K562 (cell line): ENCODE results near the gene NTPCR. TPM values are rescaled to one million over a fixed set of nuclear protein-coding genes. Genes with fewer than 3 reads are reported as not detected.
"Not testable (repeated sequence)": the region's sequence is repeated elsewhere in the genome, so short reads cannot be mapped to it uniquely, and the experiment has no call there.

Source experiments
- ATAC-seq: fragments of 200-7000 bp; cut with Tn5 transposase; 3 replicates; pipeline ENCODE4 v1.9.1; 2020; ENCODE audit warnings: moderate library complexity
- BruUV-seq: library from RNA; stranded (reverse); fragments of 400-500 nt; replicated peaks from 2 replicates; lab custom pipeline; 2021; lab: Mats Ljungman, UMichigan
- CTCF ChIA-PET: fragments of 300-600 bp; formaldehyde crosslinking; extraction: SDS; loops from one replicate; lab custom pipeline; 2021; ENCODE audit warnings: low intra/inter-chr PET ratio; lab: Yijun Ruan, JAX
- POLR2A ChIA-PET: fragments of 300-600, 350-650 bp; sonication (Branson Sonifier 250); formaldehyde crosslinking; extraction: SDS; loops from one replicate; lab custom pipeline; 2021; ENCODE audit warnings: antibody characterized with exemption, inconsistent platforms; lab: Yijun Ruan, JAX
- DNase-seq, 4 experiments: peaks; one replicate each; pipeline versions ENCODE4 v3.0.0 to v3.0.0-alpha.2; 2011 to 2018; ENCODE audit warnings: low spot score in 3 of 4, mixed read lengths in 3 of 4; ENCODE audit errors: extremely low read depth in 1 of 4
- FAIRE-seq: peaks from 2 replicates; lab custom pipeline; 2011; peaks lifted over from hg19 to GRCh38; lab: Jason Lieb, UNC
- H2AFZ ChIP-seq: 2 replicates; pipeline ENCODE4 v1.6.0; 2011; ENCODE audit warnings: low read depth, low read length, control low read depth, inconsistent platforms
- H3K27ac ChIP-seq: fragments of 200-600 bp; 3 replicates; pipeline ENCODE4 v1.8.0; 2011; ENCODE audit warnings: low read depth, mild to moderate bottlenecking, control low read depth, inconsistent platforms, low read length, moderate library complexity, mixed read lengths; ENCODE audit errors: extremely low read depth
- H3K27me3 ChIP-seq, 2 experiments: fragments of 300-600 bp in 1 of 2; 2 replicates in 1 of 2; 3 replicates in 1 of 2; pipeline versions ENCODE4 v1.6.0 to v1.8.0; 2011; ENCODE audit warnings: inconsistent platforms in 2 of 2, low read length in 2 of 2, mild to moderate bottlenecking in 1 of 2, mixed read lengths in 1 of 2, moderate library complexity in 1 of 2; ENCODE audit not compliant: control insufficient read depth in 2 of 2, insufficient read depth in 2 of 2
- H3K36me3 ChIP-seq: fragments of 300-600 bp; 3 replicates; pipeline ENCODE4 v1.8.0; 2011; ENCODE audit warnings: mild to moderate bottlenecking, low read length, inconsistent platforms; ENCODE audit not compliant: control insufficient read depth, insufficient read depth
- H3K4me1 ChIP-seq, 2 experiments: fragments of 200-600 bp in 1 of 2; replicated peaks in 1 of 2; 2 replicates in 1 of 2; 3 replicates in 1 of 2; pipeline versions ENCODE4 v1.5.1 to v1.8.0; 2011; ENCODE audit warnings: inconsistent platforms in 2 of 2, low read length in 2 of 2, mild to moderate bottlenecking in 1 of 2, mixed read lengths in 1 of 2, moderate library complexity in 1 of 2; ENCODE audit not compliant: control insufficient read depth in 2 of 2, insufficient read depth in 2 of 2
- H3K4me2 ChIP-seq: 2 replicates; pipeline ENCODE4 v1.6.1; 2011; ENCODE audit warnings: low read length, control low read depth, inconsistent platforms, mixed read lengths; ENCODE audit not compliant: insufficient read depth
- H3K4me3 ChIP-seq: fragments of 200-600 bp; sonication (generic), shearing (Covaris generic); 2 replicates; pipeline ENCODE4 v1.5.1; 2016; ENCODE audit warnings: control low read depth, inconsistent platforms
- H3K79me2 ChIP-seq: fragments of 200-600 bp; 3 replicates; pipeline ENCODE4 v1.8.0; 2011; ENCODE audit warnings: low read length, inconsistent platforms; ENCODE audit not compliant: control insufficient read depth, insufficient read depth
- H3K9ac ChIP-seq, 2 experiments: 2 replicates each; pipeline versions ENCODE4 v1.6.0 to v1.6.1; 2011; ENCODE audit warnings: low read depth in 2 of 2, low read length in 2 of 2, control low read depth in 1 of 2, inconsistent platforms in 1 of 2, mild to moderate bottlenecking in 1 of 2, mixed read lengths in 1 of 2; ENCODE audit not compliant: insufficient read depth in 1 of 2
- H3K9me1 ChIP-seq: one replicate; pipeline ENCODE4 v1.6.0; 2011; ENCODE audit warnings: inconsistent platforms, mild to moderate bottlenecking, low read length, moderate library complexity; ENCODE audit not compliant: control insufficient read depth, insufficient read depth
- H3K9me3 ChIP-seq: replicated peaks from 2 replicates; pipeline ENCODE4 v1.5.1; 2011; ENCODE audit warnings: low read depth, low read length, inconsistent platforms; ENCODE audit not compliant: control insufficient read depth, insufficient read depth
- H4K20me1 ChIP-seq: replicated peaks from 2 replicates; pipeline ENCODE4 v1.6.1; 2011; ENCODE audit warnings: low read length, inconsistent platforms, mixed read lengths; ENCODE audit not compliant: control insufficient read depth, insufficient read depth
- CHD2 ChIP-seq: IDR thresholded peaks from 2 replicates; pipeline ENCODE4 v1.6.1; 2011; ENCODE audit warnings: low read depth, low read length
- GTF2E2 ChIP-seq: fragments of 200-800 bp; sonication (Bioruptor generic); IDR thresholded peaks from 2 replicates; pipeline ENCODE4 v1.6.1; 2016; ENCODE audit warnings: missing genetic modification characterization, missing compliant biosample characterization
- HSF4 ChIP-seq: fragments of 250-450 bp; sonication (Bioruptor Pico); IDR thresholded peaks from 2 replicates; pipeline ENCODE4 v2.1.2; 2022; ENCODE audit warnings: mild to moderate bottlenecking, moderate library complexity, borderline replicate concordance
- NR3C1 ChIP-seq: sonication (generic); formaldehyde crosslinking; IDR thresholded peaks from 2 replicates; pipeline ENCODE4 v1.8.1; 2022; ENCODE audit warnings: missing genetic modification reagents
- PHF21A ChIP-seq: fragments of 450-650 bp; IDR thresholded peaks from 2 replicates; pipeline ENCODE4 v1.6.1; 2017; ENCODE audit warnings: low read depth, borderline replicate concordance
- RBM22 ChIP-seq: fragments of 200-400 bp; formaldehyde crosslinking; IDR thresholded peaks from 2 replicates; pipeline ENCODE4 v1.6.1; 2018; ENCODE audit warnings: low read length, low read depth; ENCODE audit not compliant: poor library complexity, severe bottlenecking
- SRSF9 ChIP-seq: fragments of 200-400 bp; formaldehyde crosslinking; IDR thresholded peaks from 2 replicates; pipeline ENCODE4 v1.6.1; 2017; ENCODE audit warnings: low read depth, low read length, borderline replicate concordance
- ZNF224 ChIP-seq: sonication (generic); formaldehyde crosslinking; IDR thresholded peaks from 2 replicates; pipeline ENCODE4 v1.8.0; 2022; ENCODE audit warnings: mild to moderate bottlenecking, missing genetic modification reagents
- ZNF75A ChIP-seq: fragments of 450-650 bp; formaldehyde crosslinking; IDR thresholded peaks from 2 replicates; pipeline ENCODE4 v1.4.0; 2020; ENCODE audit warnings: mild to moderate bottlenecking
- WGBS: fragments of 100-300 bp; shearing (Covaris generic); methylation state at CpG from one replicate; pipeline ENCODE4 v1.1.6; 2016; ENCODE audit warnings: low coverage, mixed read lengths; ENCODE audit not compliant: insufficient coverage; ENCODE audit errors: missing lambda C conversion rate; 5-methylcytosine and 5-hydroxymethylcytosine counted together
- in situ Hi-C: fragments of 300-500 bp; cut with MboI; formaldehyde crosslinking; loops from 4 replicates; pipeline ENCODE4 v1.15.0; 2018; ENCODE audit warnings: inconsistent platforms, mixed read lengths
- intact Hi-C: fragments of 100-400 bp; cut with micrococcal nuclease; formaldehyde crosslinking; loops from 2 replicates; pipeline ENCODE4 v1.14.2; 2022
- polyA plus RNA-seq, 8 experiments: library from polyadenylated mRNA; depleted of rRNA in 4 of 8; stranded (reverse) in 5 of 8; unstranded in 3 of 8; fragments of >200 nt; fragmentation: Nextera tagmentation in 2 of 8; fragmentation: Illumina TruSeq in 1 of 8; extraction: Ambion mirVana in 2 of 8; extraction: Trizol in 1 of 8; gene quantifications; 2 replicates each; pipeline versions ENCODE4 v1.2.1 to v1.2.3, GENCODE V29; 2011 to 2014; ENCODE audit warnings: inconsistent platforms in 1 of 8, missing spikeins in 1 of 8
- total RNA-seq, 7 experiments: library from RNA; depleted of rRNA in 6 of 7; stranded (reverse); fragments of >200 nt in 6 of 7; fragmentation: Illumina TruSeq in 2 of 7; extraction: Trizol in 2 of 7; gene quantifications; 2 replicates each; pipeline versions ENCODE4 v1.2.1 to v1.2.3, GENCODE V29; 2011 to 2021; ENCODE audit warnings: low replicate concordance in 1 of 7

The NTPCR gene
- total and polyA plus RNA-seq, 9 of the 15 experiments (the other 6 are each of a cell fraction or from before 2014, with no cell fraction given): 19.3 to 105 (median 48.8) TPM

GRCh38 chr1:232912845-232913580 is 37.4 kb upstream of the NTPCR start:
- ATAC-seq (no peak), DNase-seq (no peak), FAIRE-seq (no peak)
- BruUV-seq: no TSS peak
- Histone ChIP-seq H3K4me3 (no peak overlapping the region), H4K20me1 (no peaks in the 10 kb centered on the region), H3K27ac (no peak overlapping the region), H3K36me3 (no peaks in the 10 kb centered on the region), H3K27me3 (peaks cover 3 to 14% of the 10 kb centered on the region in 2 experiments; a peak in 3 of 5 replicates), H3K4me1 (no peaks in the 10 kb centered on the region), H3K9me1 (no peaks in the 10 kb centered on the region), H3K79me2 (no peaks in the 10 kb centered on the region), H3K4me2 (no peak overlapping the region), H3K9ac (no peak overlapping the region), H2AFZ (no peak overlapping the region), H3K9me3 (no peaks in the 10 kb centered on the region)
- TF ChIP-seq SRSF9: no peak
- TF ChIP-seq CHD2: no peak
- TF ChIP-seq GTF2E2 (tag): no peak
- no peak for TF ChIP-seq ZNF75A (CRISPR knock-in tag)
- no peak for TF ChIP-seq RBM22
- no peak for TF ChIP-seq ZNF224 (CRISPR knock-in tag)
- TF ChIP-seq NR3C1 (CRISPR knock-in tag): no peak
- TF ChIP-seq PHF21A: no peak
- TF ChIP-seq HSF4: no peak
- intact Hi-C loops (no loop called here), in situ Hi-C loops (no loop called here)
- POLR2A ChIA-PET: interaction anchor here (0.6 kb wide), 2 partner anchors 16 to 158 kb away, joined by 3 read pairs; no protein-coding TSS in a partner anchor
- CTCF ChIA-PET: no interaction called here
- WGBS: 3% methylated on average over 3 of the region's 3 CpGs

DNA sequence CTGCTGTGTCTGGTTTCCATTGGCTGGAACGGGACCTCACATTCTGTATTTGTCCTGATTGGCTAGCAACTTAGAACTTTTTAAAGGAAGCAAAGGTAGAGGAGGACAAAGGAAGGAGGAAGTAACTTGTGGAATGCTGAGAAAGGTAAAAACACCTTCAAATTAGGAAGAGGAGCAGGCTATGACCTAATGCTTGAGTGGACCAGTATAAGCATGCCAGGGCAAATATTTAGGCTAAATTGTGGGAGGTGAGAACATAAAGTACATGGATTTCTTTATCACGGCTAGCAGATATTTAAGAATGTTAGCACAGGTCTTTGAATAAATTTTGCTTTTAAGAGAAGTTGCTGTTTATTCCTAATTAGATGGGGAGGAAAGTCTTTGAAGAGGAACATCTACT is 36.1 kb upstream of the NTPCR start:
- DNase-seq, H3K9me1 ChIP-seq, H3K79me2 ChIP-seq, FAIRE-seq, ATAC-seq, H2AFZ ChIP-seq, POLR2A ChIA-PET, BruUV-seq, H3K4me3 ChIP-seq, H3K27me3 ChIP-seq, in situ Hi-C loops, H3K36me3 ChIP-seq, CTCF ChIA-PET, H3K9ac ChIP-seq, H4K20me1 ChIP-seq, H3K4me2 ChIP-seq, H3K9me3 ChIP-seq, H3K4me1 ChIP-seq, H3K27ac ChIP-seq, intact Hi-C loops: not testable (repeated sequence)
- WGBS: 0% methylated on average over 2 of the region's 2 CpGs
